HEK293 (cell line): ENCODE measurements around the gene ICAM2.

ENCODE experiments used
- CTCF ChIA-PET: fragments of 350-600 bp; formaldehyde crosslinking; extraction: SDS; loops from one replicate; lab custom pipeline; 2021; ENCODE audit warnings: antibody characterized with exemption; lab: Yijun Ruan, JAX
- POLR2A ChIA-PET: fragments of 300-600 bp; formaldehyde crosslinking; extraction: SDS; loops from one replicate; lab custom pipeline; 2020; ENCODE audit warnings: antibody characterized with exemption, inconsistent platforms; lab: Yijun Ruan, JAX
- H3K27ac ChIP-seq: fragments of 200-500 bp; sonication (Bioruptor generic); 2 replicates; pipeline ENCODE4 v1.5.1; 2014; ENCODE audit warnings: low read depth, low read length, control low read depth, inconsistent platforms; ENCODE audit errors: extremely low read depth
- H3K36me3 ChIP-seq, 2 experiments: fragments of 200-500 bp in 1 of 2; sonication (Bioruptor generic) in 1 of 2; 1 replicate in 1 of 2; 2 replicates in 1 of 2; pipeline ENCODE4 v1.5.1; 2014 to 2017; ENCODE audit warnings: inconsistent platforms in 2 of 2, low read length in 2 of 2; ENCODE audit not compliant: control insufficient read depth in 2 of 2, insufficient read depth in 1 of 2
- H3K4me1 ChIP-seq: fragments of 200-500 bp; sonication (Bioruptor generic); 2 replicates; pipeline ENCODE4 v1.5.1; 2014; ENCODE audit warnings: mild to moderate bottlenecking, low read length, inconsistent platforms; ENCODE audit not compliant: control insufficient read depth, insufficient read depth
- H3K4me3 ChIP-seq: 2 replicates; pipeline ENCODE4 v1.5.1; 2011; ENCODE audit warnings: low read depth, mild to moderate bottlenecking, control low read depth, low read length, moderate library complexity
- H3K9me3 ChIP-seq: fragments of 200-500 bp; sonication (Bioruptor generic); 2 replicates; pipeline ENCODE4 v1.5.1; 2014; ENCODE audit warnings: low read depth, low read length, inconsistent platforms; ENCODE audit not compliant: control insufficient read depth, insufficient read depth
- ATF2 ChIP-seq: fragments of 450-650 bp; formaldehyde crosslinking; IDR thresholded peaks from 2 replicates; pipeline ENCODE4 v1.5.1; 2016; ENCODE audit warnings: missing biosample characterization, missing genetic modification characterization, low read depth
- BCL11A ChIP-seq: fragments of 450-650 bp; formaldehyde crosslinking; IDR thresholded peaks from 2 replicates; pipeline ENCODE4 v1.5.1; 2016; ENCODE audit warnings: low read depth, missing biosample characterization, missing genetic modification characterization
- BCL11B ChIP-seq: fragments of 450-650 bp; formaldehyde crosslinking; IDR thresholded peaks from 2 replicates; pipeline ENCODE4 v1.5.1; 2016; ENCODE audit warnings: low read depth, missing biosample characterization, missing genetic modification characterization
- ZBTB11 ChIP-seq: fragments of 450-650 bp; formaldehyde crosslinking; conservative IDR thresholded peaks from 2 replicates; pipeline ENCODE4 v1.5.1; 2016; ENCODE audit warnings: low read depth, missing biosample characterization, missing genetic modification characterization
- ZBTB20 ChIP-seq: fragments of 450-650 bp; formaldehyde crosslinking; IDR thresholded peaks from 2 replicates; pipeline ENCODE4 v1.5.1; 2016; ENCODE audit warnings: missing biosample characterization, missing genetic modification characterization
- ZNF148 ChIP-seq: fragments of 450-650 bp; formaldehyde crosslinking; IDR thresholded peaks from 2 replicates; pipeline ENCODE4 v1.5.0; 2017; ENCODE audit warnings: missing biosample characterization, missing genetic modification characterization, borderline replicate concordance
- ZNF175 ChIP-seq: fragments of 450-650 bp; formaldehyde crosslinking; IDR thresholded peaks from 2 replicates; pipeline ENCODE4 v1.5.1; 2016; ENCODE audit warnings: missing biosample characterization, missing genetic modification characterization
- ZNF221 ChIP-seq: fragments of 450-650 bp; formaldehyde crosslinking; IDR thresholded peaks from 2 replicates; pipeline ENCODE4 v1.5.1; 2017; ENCODE audit warnings: missing biosample characterization, missing genetic modification characterization, borderline replicate concordance
- ZNF335 ChIP-seq: fragments of 450-650 bp; formaldehyde crosslinking; conservative IDR thresholded peaks from 2 replicates; pipeline ENCODE4 v1.5.1; 2016; ENCODE audit warnings: missing biosample characterization, missing genetic modification characterization
- ZNF366 ChIP-seq: fragments of 450-650 bp; formaldehyde crosslinking; conservative IDR thresholded peaks from 2 replicates; pipeline ENCODE4 v1.5.1; 2016; ENCODE audit warnings: missing biosample characterization, missing genetic modification characterization
- ZNF449 ChIP-seq: fragments of 450-650 bp; formaldehyde crosslinking; IDR thresholded peaks from 2 replicates; pipeline ENCODE4 v1.5.1; 2017; ENCODE audit warnings: missing biosample characterization, mild to moderate bottlenecking, missing genetic modification characterization, moderate library complexity
- ZNF510 ChIP-seq: fragments of 450-650 bp; formaldehyde crosslinking; IDR thresholded peaks from 2 replicates; pipeline ENCODE4 v1.5.1; 2018; ENCODE audit warnings: mild to moderate bottlenecking, missing genetic modification characterization, missing biosample characterization; ENCODE audit not compliant: insufficient replicate concordance
- ZNF514 ChIP-seq: fragments of 450-650 bp; formaldehyde crosslinking; IDR thresholded peaks from 2 replicates; pipeline ENCODE4 v1.5.1; 2016; ENCODE audit warnings: missing biosample characterization, missing genetic modification characterization
- ZNF624 ChIP-seq: fragments of 450-650 bp; formaldehyde crosslinking; IDR thresholded peaks from 2 replicates; pipeline ENCODE4 v1.5.1; 2017; ENCODE audit warnings: missing biosample characterization, missing genetic modification characterization
- ZNF843 ChIP-seq: fragments of 450-650 bp; formaldehyde crosslinking; IDR thresholded peaks from 2 replicates; pipeline ENCODE4 v1.5.1; 2016; ENCODE audit warnings: missing biosample characterization, missing genetic modification characterization
- ZSCAN16 ChIP-seq: fragments of 450-650 bp; formaldehyde crosslinking; IDR thresholded peaks from 2 replicates; pipeline ENCODE4 v1.5.1; 2016; ENCODE audit warnings: missing biosample characterization, missing genetic modification characterization

Gene ICAM2

GRCh38 chr17:63987221-63988126 is 33.0 kb downstream of the ICAM2 start:
- H3K4me3 ChIP-seq = no peak overlapping the region
- H3K36me3 ChIP-seq = no peaks in the 10 kb centered on the region
- POLR2A ChIA-PET = no interaction called here
- H3K27ac ChIP-seq = no peak overlapping the region
- no peak for TF ChIP-seq ZNF624 (tag by site-specific recombination)
- H3K4me1 ChIP-seq = no peaks in the 10 kb centered on the region
- no peaks in the 10 kb centered on the region for H3K9me3 ChIP-seq
- CTCF ChIA-PET = interaction anchor here (0.6 to 1.4 kb wide), 4 partner anchors 41 to 94 kb away, joined by 3 to 5 read pairs (median 3); no protein-coding TSS in a partner anchor

GRCh38 chr17:63986821-63987220 is 33.6 kb downstream of the ICAM2 start:
- POLR2A ChIA-PET = no interaction called here
- CTCF ChIA-PET = interaction anchor here (0.7 to 1.4 kb wide), 3 partner anchors 67 to 94 kb away, joined by 3 to 5 read pairs (median 3); no protein-coding TSS in a partner anchor
- no peaks in the 10 kb centered on the region for H3K36me3 ChIP-seq

GRCh38 chr17:63985387-63986140 is 34.9 kb downstream of the ICAM2 start:
- H3K36me3 ChIP-seq = no peaks in the 10 kb centered on the region
- H3K4me3 ChIP-seq = no peak overlapping the region
- no peaks in the 10 kb centered on the region for H3K9me3 ChIP-seq
- no peak overlapping the region for H3K27ac ChIP-seq
- ChIA-PET POLR2A (no interaction called here), CTCF (interaction anchor here (0.6 to 1.4 kb wide), 9 partner anchors 8 to 301 kb away, joined by 3 to 7 read pairs (median 3); no protein-coding TSS in a partner anchor)
- no peaks in the 10 kb centered on the region for H3K4me1 ChIP-seq
- TF ChIP-seq ZNF221 (tag by site-specific recombination) = no peak
- TF ChIP-seq ZNF514 (tag by site-specific recombination) = no peak
- TF ChIP-seq ZSCAN16 = no peak
- TF ChIP-seq ZBTB20 (tag by site-specific recombination) = no peak
- TF ChIP-seq ZNF148 (tag by site-specific recombination) = no peak
- no peak for TF ChIP-seq ATF2 (tag by site-specific recombination)
- TF ChIP-seq ZNF335 (tag by site-specific recombination) = no peak
- no peak for TF ChIP-seq ZNF175 (tag by site-specific recombination)
- TF ChIP-seq ZNF366 = no peak
- TF ChIP-seq ZNF510 (tag by site-specific recombination) = no peak
- no peak for TF ChIP-seq ZBTB11 (tag by site-specific recombination)
- TF ChIP-seq ZNF449 = no peak

More at GRCh38 chr17:63986821-63987220, 33.6 kb downstream of the ICAM2 start:
- Histone ChIP-seq H3K4me3 (no peak overlapping the region), H3K27ac (no peak overlapping the region), H3K9me3 (no peaks in the 10 kb centered on the region), H3K4me1 (no peaks in the 10 kb centered on the region)
- TF ChIP-seq ZNF843 (no peak), BCL11B (tag by site-specific recombination) (no peak), BCL11A (tag by site-specific recombination) (no peak), ATF2 (tag by site-specific recombination) (no peak)
